Activated CD4-positive, alpha-beta T cell treated with anti-CD3 and anti-CD28 coated beads, Interleukin-2, amount 10 ng/mL, durations not matched to agents 7 days and 5 days (primary cell): ENCODE measurements around the gene ZNF133. TPM values are rescaled to one million over a fixed set of nuclear protein-coding genes. Genes with fewer than 3 reads are reported as not detected.

Experiments used
- CTCF ChIA-PET: fragments of 350-600 bp; sonication (Branson Sonifier 250); formaldehyde crosslinking; loops from one replicate; lab custom pipeline; 2021; ENCODE audit warnings: antibody characterized with exemption; lab: Charles Lee
- POLR2A ChIA-PET: fragments of 350-600 bp; sonication (Branson Sonifier 250); formaldehyde crosslinking; loops from one replicate; lab custom pipeline; 2021; ENCODE audit warnings: antibody characterized with exemption; lab: Charles Lee
- DNase-seq: peaks from one replicate; pipeline ENCODE4 v3.0.0-alpha.2; 2020
- H3K27ac Mint-ChIP-seq: one replicate; pipeline ENCODE4 v1.8.0; 2021; ENCODE audit warnings: mild to moderate bottlenecking, moderate library complexity, mixed read lengths
- H3K27me3 Mint-ChIP-seq: one replicate; pipeline ENCODE4 v1.8.0; 2021; ENCODE audit warnings: mixed read lengths
- H3K36me3 Mint-ChIP-seq: one replicate; pipeline ENCODE4 v1.8.0; 2021; ENCODE audit warnings: low read depth, mixed read lengths
- H3K4me1 Mint-ChIP-seq: one replicate; pipeline ENCODE4 v1.8.0; 2021; ENCODE audit warnings: mixed read lengths
- H3K4me3 Mint-ChIP-seq: one replicate; pipeline ENCODE4 v1.8.0; 2021; ENCODE audit warnings: mild to moderate bottlenecking, moderate library complexity, mixed read lengths
- H3K9me3 Mint-ChIP-seq: one replicate; pipeline ENCODE4 v1.8.0; 2021; ENCODE audit warnings: mixed read lengths
- total RNA-seq, 2 experiments: library from RNA; stranded (reverse); gene quantifications; one replicate each; pipeline ENCODE4 v1.2.3, GENCODE V29; 2021

The ZNF133 gene
- total RNA-seq, 2 experiments from 2014 or later = 9.2 to 9.4 TPM

DNA sequence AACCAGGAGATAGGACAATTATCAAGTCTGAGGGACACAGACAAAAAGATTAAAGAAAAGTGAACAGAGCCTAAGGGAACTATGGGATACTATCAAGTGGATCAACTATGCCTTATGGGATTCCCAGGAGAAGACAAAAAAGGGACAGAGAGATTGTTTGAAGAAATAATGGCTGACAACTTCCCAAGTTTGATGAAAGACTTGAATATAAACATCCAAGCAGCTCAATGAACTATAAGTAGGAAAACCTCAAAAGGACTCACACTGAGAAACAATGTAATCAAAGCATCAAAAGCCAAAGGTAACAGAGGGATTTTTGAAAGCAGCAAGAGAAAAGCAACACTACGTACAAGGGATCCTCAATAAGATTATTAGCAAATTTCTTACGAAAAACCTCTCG lies 11.0 kb downstream of the ZNF133 start:
- Mint-ChIP-seq H3K27ac (no peak overlapping the region), H3K27me3 (no peaks in the 10 kb centered on the region), H3K36me3 (peaks cover 25% of the 10 kb centered on the region), H3K4me1 (no peaks in the 10 kb centered on the region), H3K9me3 (peaks cover 9% of the 10 kb centered on the region), H3K4me3 (no peak overlapping the region)
- DNase-seq = no peak
- POLR2A ChIA-PET = no interaction called here
- CTCF ChIA-PET = interaction anchor here (1.8 kb wide), 1 partner anchor 12 kb away, joined by 6 read pairs; the partner anchor contains the start of gene ZNF133

DNA sequence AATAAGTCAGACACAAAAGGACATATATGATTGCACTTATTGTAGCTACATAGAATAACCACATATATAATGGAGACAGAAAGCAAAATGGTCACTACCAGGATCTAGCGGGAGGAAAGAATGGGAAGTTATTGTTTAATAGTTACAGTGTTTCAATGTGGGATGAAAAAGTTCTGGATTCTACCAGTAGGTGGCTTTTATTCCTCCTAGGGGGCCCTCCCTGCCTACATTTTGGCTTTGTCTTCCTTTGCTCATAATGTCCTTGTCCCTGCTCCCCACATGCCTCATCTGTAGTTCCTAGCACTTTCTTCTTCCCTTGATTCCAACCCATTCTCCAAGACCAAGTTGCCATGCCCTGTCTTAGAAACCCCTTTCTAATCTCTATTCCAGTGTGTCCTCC lies 16.3 kb downstream of the ZNF133 start:
- no peaks in the 10 kb centered on the region for H3K27me3 Mint-ChIP-seq
- CTCF ChIA-PET = no interaction called here
- no peak overlapping the region for H3K27ac Mint-ChIP-seq
- POLR2A ChIA-PET = no interaction called here
- DNase-seq = no peak
- H3K4me3 Mint-ChIP-seq = no peak overlapping the region
- no peaks in the 10 kb centered on the region for H3K4me1 Mint-ChIP-seq
- peaks cover 15% of the 10 kb centered on the region for H3K36me3 Mint-ChIP-seq
- H3K9me3 Mint-ChIP-seq = no peaks in the 10 kb centered on the region

- CTCF ChIA-PET = no interaction called here
- Mint-ChIP-seq H3K9me3 (no peaks in the 10 kb centered on the region), H3K27me3 (no peaks in the 10 kb centered on the region), H3K36me3 (peaks cover 11% of the 10 kb centered on the region), H3K27ac (no peak overlapping the region), H3K4me1 (no peaks in the 10 kb centered on the region), H3K4me3 (no peak overlapping the region)
- no peak for DNase-seq
- POLR2A ChIA-PET = no interaction called here
Observed at GRCh38 chr20:18307301-18307700, 19.0 kb downstream of the ZNF133 start.

GRCh38 chr20:18310051-18310450 lies 21.7 kb downstream of the ZNF133 start:
- H3K9me3 Mint-ChIP-seq = no peaks in the 10 kb centered on the region
- CTCF ChIA-PET = no interaction called here
- no peaks in the 10 kb centered on the region for H3K27me3 Mint-ChIP-seq
- no peak for DNase-seq
- H3K27ac Mint-ChIP-seq = no peak overlapping the region
- POLR2A ChIA-PET = no interaction called here
- no peak overlapping the region for H3K4me3 Mint-ChIP-seq
- H3K36me3 Mint-ChIP-seq = peaks cover 15% of the 10 kb centered on the region
- H3K4me1 Mint-ChIP-seq = no peaks in the 10 kb centered on the region

DNA sequence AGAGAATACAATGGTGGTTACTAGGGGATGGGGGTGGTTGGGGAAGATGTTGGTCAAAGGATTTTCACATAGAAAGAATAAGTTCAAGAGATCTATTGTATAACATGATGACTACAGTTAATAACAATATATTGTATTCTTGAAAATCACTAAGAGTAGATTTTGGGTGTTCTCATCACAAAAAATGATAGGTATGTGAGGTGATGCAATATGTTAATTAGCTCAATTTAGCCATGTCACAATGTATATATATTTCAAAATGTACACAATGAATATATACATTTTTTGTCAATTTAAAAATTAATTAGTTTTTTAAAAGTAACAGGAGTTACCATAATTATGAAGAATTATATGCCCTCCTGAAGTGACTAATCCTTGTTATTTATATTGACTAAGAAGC lies 22.3 kb downstream of the ZNF133 start:
- Mint-ChIP-seq H3K9me3 (no peaks in the 10 kb centered on the region), H3K4me1 (no peaks in the 10 kb centered on the region), H3K27me3 (no peaks in the 10 kb centered on the region), H3K27ac (no peak overlapping the region), H3K4me3 (no peak overlapping the region), H3K36me3 (peaks cover 20% of the 10 kb centered on the region)
- POLR2A ChIA-PET = no interaction called here
- CTCF ChIA-PET = no interaction called here
- no peak for DNase-seq

- ChIA-PET CTCF (no interaction called here), POLR2A (no interaction called here)
- peaks cover 24% of the 10 kb centered on the region for H3K36me3 Mint-ChIP-seq
- no peak overlapping the region for H3K4me3 Mint-ChIP-seq
- no peak for DNase-seq
- H3K9me3 Mint-ChIP-seq = no peaks in the 10 kb centered on the region
- no peaks in the 10 kb centered on the region for H3K4me1 Mint-ChIP-seq
- H3K27ac Mint-ChIP-seq = no peak overlapping the region
- no peaks in the 10 kb centered on the region for H3K27me3 Mint-ChIP-seq
Observed at GRCh38 chr20:18312723-18313122, 24.4 kb downstream of the ZNF133 start.

GRCh38 chr20:18313411-18313810 lies 25.1 kb downstream of the ZNF133 start:
- Mint-ChIP-seq H3K36me3 (peaks cover 26% of the 10 kb centered on the region), H3K9me3 (no peaks in the 10 kb centered on the region), H3K27ac (no peak overlapping the region), H3K4me1 (no peaks in the 10 kb centered on the region), H3K4me3 (no peak overlapping the region), H3K27me3 (no peaks in the 10 kb centered on the region)
- POLR2A ChIA-PET = no interaction called here
- no peak for DNase-seq
- CTCF ChIA-PET = no interaction called here

- ChIA-PET CTCF (no interaction called here), POLR2A (no interaction called here)
- H3K4me3 Mint-ChIP-seq = no peak overlapping the region
- no peaks in the 10 kb centered on the region for H3K9me3 Mint-ChIP-seq
- H3K4me1 Mint-ChIP-seq = no peaks in the 10 kb centered on the region
- no peaks in the 10 kb centered on the region for H3K27me3 Mint-ChIP-seq
- peaks cover 20% of the 10 kb centered on the region for H3K36me3 Mint-ChIP-seq
- no peak overlapping the region for H3K27ac Mint-ChIP-seq
- no peak for DNase-seq
Observed at GRCh38 chr20:18314786-18315406, 26.6 kb downstream of the ZNF133 start.

DNA sequence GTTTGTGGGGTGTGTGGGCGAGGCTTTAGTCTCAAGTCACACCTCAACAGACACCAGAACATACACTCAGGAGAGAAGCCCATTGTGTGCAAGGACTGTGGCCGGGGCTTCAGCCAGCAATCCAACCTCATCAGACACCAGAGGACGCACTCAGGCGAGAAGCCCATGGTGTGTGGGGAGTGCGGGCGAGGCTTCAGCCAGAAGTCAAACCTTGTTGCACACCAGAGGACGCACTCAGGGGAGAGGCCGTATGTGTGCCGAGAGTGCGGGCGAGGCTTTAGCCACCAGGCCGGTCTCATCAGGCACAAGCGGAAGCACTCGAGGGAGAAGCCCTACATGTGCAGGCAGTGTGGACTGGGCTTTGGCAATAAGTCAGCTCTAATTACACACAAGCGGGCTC lies 27.8 kb downstream of the ZNF133 start:
- POLR2A ChIA-PET = no interaction called here

GRCh38 chr20:18321316-18321715 lies 33.0 kb downstream of the ZNF133 start:
- ChIA-PET POLR2A (no interaction called here), CTCF (no interaction called here)
- DNase-seq = no peak
- H3K36me3 Mint-ChIP-seq = peaks cover 3% of the 10 kb centered on the region
- peaks cover 3% of the 10 kb centered on the region for H3K9me3 Mint-ChIP-seq
- H3K4me1 Mint-ChIP-seq = no peaks in the 10 kb centered on the region
- no peaks in the 10 kb centered on the region for H3K27me3 Mint-ChIP-seq
- no peak overlapping the region for H3K4me3 Mint-ChIP-seq
- no peak overlapping the region for H3K27ac Mint-ChIP-seq

More for the DNA sequence above, 27.8 kb downstream of the ZNF133 start:
- no peaks in the 10 kb centered on the region for H3K27me3 Mint-ChIP-seq
- H3K36me3 Mint-ChIP-seq = peaks cover 19% of the 10 kb centered on the region
- no peaks in the 10 kb centered on the region for H3K9me3 Mint-ChIP-seq
- CTCF ChIA-PET = no interaction called here
- no peak for DNase-seq
- no peak overlapping the region for H3K4me3 Mint-ChIP-seq
- no peak overlapping the region for H3K27ac Mint-ChIP-seq
- H3K4me1 Mint-ChIP-seq = no peaks in the 10 kb centered on the region

- no peaks in the 10 kb centered on the region for H3K4me1 Mint-ChIP-seq
- POLR2A ChIA-PET = no interaction called here
- H3K36me3 Mint-ChIP-seq = peaks cover 2% of the 10 kb centered on the region
- CTCF ChIA-PET = no interaction called here
- no peak for DNase-seq
- H3K27ac Mint-ChIP-seq = no peak overlapping the region
- H3K27me3 Mint-ChIP-seq = no peaks in the 10 kb centered on the region
- H3K4me3 Mint-ChIP-seq = no peak overlapping the region
- H3K9me3 Mint-ChIP-seq = peaks cover 4% of the 10 kb centered on the region
Observed at GRCh38 chr20:18321976-18322950, 33.9 kb downstream of the ZNF133 start.

DNA sequence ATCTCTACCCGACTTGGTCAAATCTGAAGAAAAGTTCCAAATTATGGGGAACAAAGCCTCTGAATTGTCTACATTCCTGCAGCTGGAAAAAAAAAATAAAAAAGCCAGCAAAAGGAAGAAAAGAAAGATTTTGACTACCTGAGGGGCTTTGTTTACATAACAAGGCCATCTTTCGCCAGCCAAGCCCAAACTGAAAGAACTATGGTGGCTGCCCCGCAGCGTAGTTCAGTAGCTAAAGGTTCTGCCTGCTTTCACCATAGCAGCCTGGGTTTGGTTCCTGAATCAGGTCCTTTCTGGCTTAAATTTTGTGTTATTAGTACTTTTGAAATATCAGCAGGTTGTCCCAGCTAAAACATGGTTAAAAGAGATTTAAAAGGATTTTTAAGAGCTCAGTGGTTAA lies 35.4 kb downstream of the ZNF133 start:
- Mint-ChIP-seq H3K4me1 (no peaks in the 10 kb centered on the region), H3K9me3 (peaks cover 6% of the 10 kb centered on the region), H3K4me3 (no peak overlapping the region), H3K27ac (no peak overlapping the region), H3K36me3 (no peaks in the 10 kb centered on the region), H3K27me3 (no peaks in the 10 kb centered on the region)
- CTCF ChIA-PET = no interaction called here
- no peak for DNase-seq
- POLR2A ChIA-PET = no interaction called here

DNA sequence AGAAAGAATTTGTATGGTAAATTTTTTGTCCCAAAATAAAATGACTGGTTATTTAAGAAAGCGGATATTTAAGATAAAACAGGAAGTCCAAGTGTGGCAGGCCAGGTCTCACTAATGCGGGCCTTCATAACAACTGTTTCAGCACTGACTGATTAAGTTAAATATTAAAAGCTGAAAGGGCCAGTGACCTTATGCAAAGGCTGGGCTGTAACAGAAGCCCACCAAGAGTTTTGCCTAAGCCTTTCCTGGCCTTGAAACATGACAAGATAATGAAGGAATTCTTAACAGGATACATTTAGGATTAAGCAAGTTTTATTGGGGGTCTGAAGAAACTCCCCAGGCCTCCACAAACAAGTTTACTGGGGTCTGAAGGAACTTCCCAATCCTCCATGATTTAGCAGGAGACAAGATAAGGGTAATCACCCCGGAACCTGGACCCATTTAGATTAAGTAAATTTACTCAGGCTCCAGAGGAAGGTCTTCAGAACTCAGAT lies 36.3 kb downstream of the ZNF133 start:
- Mint-ChIP-seq H3K27me3 (no peaks in the 10 kb centered on the region), H3K27ac (no peak overlapping the region), H3K4me3 (no peak overlapping the region), H3K9me3 (peaks cover 9% of the 10 kb centered on the region), H3K36me3 (no peaks in the 10 kb centered on the region), H3K4me1 (no peaks in the 10 kb centered on the region)
- ChIA-PET CTCF (no interaction called here), POLR2A (no interaction called here)
- DNase-seq = no peak
